K562 (cell line): ENCODE measurements around the gene BCAM. TPM values are rescaled to one million over a fixed set of nuclear protein-coding genes. Genes with fewer than 3 reads are reported as not detected.

Experiments used
- ATF3 ChIP-seq, 2 experiments: fragments of 450-650 bp in 1 of 2; sonication (generic) in 1 of 2; formaldehyde crosslinking in 1 of 2; IDR thresholded peaks in 1 of 2; conservative IDR thresholded peaks in 1 of 2; 2 replicates each; pipeline versions ENCODE4 v1.6.1 to v1.8.1; 2016 to 2023; ENCODE audit warnings: mild to moderate bottlenecking in 2 of 2, moderate library complexity in 2 of 2, inconsistent platforms in 1 of 2, missing genetic modification reagents in 1 of 2
- ATF4 ChIP-seq: fragments of 450-650 bp; formaldehyde crosslinking; IDR thresholded peaks from 2 replicates; pipeline ENCODE4 v1.4.0; 2022; ENCODE audit warnings: mild to moderate bottlenecking, moderate library complexity
- CHAMP1 ChIP-seq: fragments of 450-650 bp; IDR thresholded peaks from 2 replicates; pipeline ENCODE4 v1.6.1; 2016; ENCODE audit warnings: mild to moderate bottlenecking
- ERF ChIP-seq: fragments of 450-650 bp; formaldehyde crosslinking; IDR thresholded peaks from 2 replicates; pipeline ENCODE4 v1.4.0; 2020; ENCODE audit warnings: mild to moderate bottlenecking, mixed read lengths
- FOXA1 ChIP-seq: fragments of 450-650 bp; IDR thresholded peaks from 2 replicates; pipeline ENCODE4 v1.6.1; 2016; ENCODE audit warnings: mild to moderate bottlenecking, borderline replicate concordance
- GMEB1 ChIP-seq: fragments of 250-450 bp; sonication (Bioruptor Pico); IDR thresholded peaks from 2 replicates; pipeline ENCODE4 v1.4.0; 2020; ENCODE audit warnings: mild to moderate bottlenecking
- KLF13 ChIP-seq: fragments of 450-650 bp; IDR thresholded peaks from 2 replicates; pipeline ENCODE4 v1.6.1; 2016; ENCODE audit warnings: missing genetic modification characterization, low read depth, mild to moderate bottlenecking, missing compliant biosample characterization, moderate library complexity, borderline replicate concordance
- L3MBTL2 ChIP-seq: fragments of 450-650 bp; IDR thresholded peaks from 2 replicates; pipeline ENCODE4 v1.6.1; 2016; ENCODE audit warnings: mild to moderate bottlenecking, moderate library complexity
- MAX ChIP-seq: sonication (generic); formaldehyde crosslinking; IDR thresholded peaks from 2 replicates; pipeline ENCODE4 v1.9.0; 2022; ENCODE audit warnings: mild to moderate bottlenecking, missing genetic modification reagents
- MBD1 ChIP-seq: fragments of 250-450 bp; sonication (Bioruptor Pico); IDR thresholded peaks from 2 replicates; pipeline ENCODE4 v1.8.0; 2022; ENCODE audit warnings: inconsistent platforms
- NELFE ChIP-seq: IDR thresholded peaks from 2 replicates; pipeline ENCODE4 v1.6.1; 2011; ENCODE audit warnings: mild to moderate bottlenecking; ENCODE audit not compliant: insufficient read depth, insufficient read length
- RBM17 ChIP-seq: fragments of 200-400 bp; formaldehyde crosslinking; IDR thresholded peaks from 2 replicates; pipeline ENCODE4 v1.6.1; 2017; ENCODE audit warnings: low read depth, mild to moderate bottlenecking, low read length, borderline replicate concordance
- RFX1 ChIP-seq: fragments of 450-650 bp; IDR thresholded peaks from 2 replicates; pipeline ENCODE4 v1.6.1; 2016; ENCODE audit warnings: mild to moderate bottlenecking, moderate library complexity
- STAT5A ChIP-seq: IDR thresholded peaks from 2 replicates; pipeline ENCODE4 v1.6.1; 2012; ENCODE audit warnings: low read length, inconsistent platforms, borderline replicate concordance
- TEAD2 ChIP-seq: fragments of 450-650 bp; IDR thresholded peaks from 2 replicates; pipeline ENCODE4 v1.6.1; 2016; ENCODE audit warnings: missing genetic modification characterization, control low read depth, missing compliant biosample characterization
- YBX1 ChIP-seq: fragments of 450-650 bp; IDR thresholded peaks from 2 replicates; pipeline ENCODE4 v1.7.1; 2016; ENCODE audit warnings: mild to moderate bottlenecking
- ZNF444 ChIP-seq: fragments of 250-450 bp; sonication (Bioruptor Pico); IDR thresholded peaks from 2 replicates; pipeline ENCODE4 v1.4.0; 2020; ENCODE audit warnings: mild to moderate bottlenecking, moderate library complexity
- ZNF561 ChIP-seq: fragments of 450-650 bp; formaldehyde crosslinking; conservative IDR thresholded peaks from 2 replicates; pipeline ENCODE4 v1.4.0; 2020; ENCODE audit warnings: mild to moderate bottlenecking, moderate library complexity
- ZNF75A ChIP-seq: fragments of 450-650 bp; formaldehyde crosslinking; IDR thresholded peaks from 2 replicates; pipeline ENCODE4 v1.4.0; 2020; ENCODE audit warnings: mild to moderate bottlenecking
- polyA plus RNA-seq, 8 experiments: library from polyadenylated mRNA; depleted of rRNA in 4 of 8; stranded (reverse) in 5 of 8; unstranded in 3 of 8; fragments of >200 nt; fragmentation: Nextera tagmentation in 2 of 8; fragmentation: Illumina TruSeq in 1 of 8; extraction: Ambion mirVana in 2 of 8; extraction: Trizol in 1 of 8; gene quantifications; 2 replicates each; pipeline versions ENCODE4 v1.2.1 to v1.2.3, GENCODE V29; 2011 to 2014; ENCODE audit warnings: inconsistent platforms in 1 of 8, missing spikeins in 1 of 8
- total RNA-seq, 7 experiments: library from RNA; depleted of rRNA in 6 of 7; stranded (reverse); fragments of >200 nt in 6 of 7; fragmentation: Illumina TruSeq in 2 of 7; extraction: Trizol in 2 of 7; gene quantifications; 2 replicates each; pipeline versions ENCODE4 v1.2.1 to v1.2.3, GENCODE V29; 2011 to 2021; ENCODE audit warnings: low replicate concordance in 1 of 7

The BCAM gene
- total and polyA plus RNA-seq, 9 of the 15 experiments (the other 6 are each of a cell fraction or from before 2014, with no cell fraction given), result 0.07 to 1.3 (median 0.33) TPM; not detected in 2

GRCh38 chr19:44845612-44846454, 36.9 kb downstream of the BCAM start, which contains the start of gene NECTIN2 (continued):
- TF ChIP-seq YBX1 (no peak), NELFE (no peak), GMEB1 (CRISPR knock-in tag) (no peak), ZNF75A (0 out of 2 replicates have a peak, but pooled peaks have one; percentile 17), STAT5A (no peak), FOXA1 (no peak), ATF3 (IDR thresholded peaks at IDR 0.05) (peak; percentile 45; the same call in 1 of the 2 replicates), ATF3 (CRISPR knock-in tag; conservative IDR thresholded peaks at IDR 0.05) (no peak), ERF (CRISPR knock-in tag) (no peak), CHAMP1 (no peak; the same call in 1 of the 2 replicates), ZNF444 (CRISPR knock-in tag) (no peak), RBM17 (no peak), ZNF561 (CRISPR knock-in tag) (no peak), KLF13 (tag) (no peak), TEAD2 (tag) (no peak), MAX (CRISPR knock-in tag) (peak; percentile 90), MBD1 (CRISPR knock-in tag) (no peak), ATF4 (CRISPR knock-in tag) (no peak), L3MBTL2 (peak; percentile 70), RFX1 (no peak)
